ENCODE measurements around the gene COL26A1.
"Not testable (repeated sequence)": the region's sequence is repeated elsewhere in the genome, so short reads cannot be mapped to it uniquely, and the experiment has no call there.

COL26A1 gene

DNA sequence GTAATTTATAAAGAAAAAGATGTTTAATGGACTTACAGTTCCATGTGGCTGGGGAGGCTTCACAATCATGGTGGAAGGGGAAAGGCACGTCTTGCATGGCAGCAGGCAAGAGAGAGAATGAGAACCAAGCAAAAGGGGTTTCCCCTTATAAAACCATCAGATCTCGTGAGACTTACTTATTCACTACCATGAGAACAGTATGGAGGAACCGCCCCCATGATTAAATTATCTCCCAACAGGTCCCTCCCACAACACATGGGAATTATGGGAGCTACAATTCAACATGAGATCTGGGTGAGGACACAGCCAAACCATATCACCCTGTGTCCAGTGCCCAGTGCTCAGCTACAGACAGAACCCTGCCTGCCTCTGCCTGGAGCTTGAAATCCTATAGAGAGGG is 197.3 kb downstream of the COL26A1 start:
- H3K27ac ChIP-seq; DNase-seq (ENCODE audit: low read depth, low spot score): not testable (repeated sequence)

GRCh38 chr7:101560856-101561255 is 198.2 kb downstream of the COL26A1 start:
- DNase-seq (ENCODE audit: low read depth, low spot score) = no peak
- H3K27ac ChIP-seq = no peak overlapping the region

- DNase-seq (ENCODE audit: low read depth, low spot score); H3K27ac ChIP-seq: not testable (repeated sequence)
Observed at GRCh38 chr7:101561293-101561692, 198.6 kb downstream of the COL26A1 start.

- DNase-seq (ENCODE audit: low read depth, low spot score) = no peak
- no peak overlapping the region for H3K27ac ChIP-seq
Observed at GRCh38 chr7:101562531-101563197, 200.0 kb downstream of the COL26A1 start.

DNA sequence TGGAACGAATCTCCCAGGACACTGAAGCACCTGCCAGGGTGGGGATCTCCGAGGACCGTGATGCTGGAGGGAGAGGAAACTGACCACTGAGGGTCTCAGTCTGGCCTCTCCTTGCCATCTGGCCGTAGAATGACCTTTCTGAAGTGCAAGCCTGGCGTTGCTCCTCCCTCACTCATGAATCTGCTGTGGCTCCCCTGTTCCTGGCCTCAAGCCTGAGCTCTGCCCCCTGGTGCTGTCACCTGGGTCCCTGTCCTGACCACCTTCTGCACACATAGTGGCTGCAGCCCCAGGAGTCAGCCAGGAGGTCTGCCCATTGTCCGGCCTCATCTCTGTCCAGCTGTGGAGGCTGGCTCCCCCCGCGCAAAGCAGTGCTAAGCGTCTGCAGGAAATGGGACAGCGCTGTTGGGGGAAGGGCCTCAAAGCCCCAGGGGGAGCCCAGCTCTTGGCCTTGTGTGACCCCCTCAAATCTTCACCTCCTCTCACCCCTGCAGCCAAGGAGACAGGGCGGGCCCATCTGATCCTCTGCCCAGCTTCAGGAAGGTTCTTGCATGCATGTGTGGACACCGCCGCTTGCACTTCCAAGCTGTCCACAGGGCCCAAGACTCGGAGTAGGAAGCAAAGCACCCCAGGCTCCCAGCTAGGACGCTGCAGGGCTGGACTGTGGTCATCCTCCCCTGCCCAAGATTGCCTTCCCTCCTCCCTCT is 200.7 kb downstream of the COL26A1 start:
- H3K27ac ChIP-seq = no peak overlapping the region

GRCh38 chr7:101563943-101564777 is 201.5 kb downstream of the COL26A1 start:
- DNase-seq (ENCODE audit: low read depth, low spot score) = no peak
- no peak overlapping the region for H3K27ac ChIP-seq

More for the DNA sequence above, 200.7 kb downstream of the COL26A1 start:
- no peak for DNase-seq (ENCODE audit: low read depth, low spot score)

GRCh38 chr7:101564778-101565211 is 202.1 kb downstream of the COL26A1 start:
- no peak for DNase-seq (ENCODE audit: low read depth, low spot score)
- no peak overlapping the region for H3K27ac ChIP-seq

DNA sequence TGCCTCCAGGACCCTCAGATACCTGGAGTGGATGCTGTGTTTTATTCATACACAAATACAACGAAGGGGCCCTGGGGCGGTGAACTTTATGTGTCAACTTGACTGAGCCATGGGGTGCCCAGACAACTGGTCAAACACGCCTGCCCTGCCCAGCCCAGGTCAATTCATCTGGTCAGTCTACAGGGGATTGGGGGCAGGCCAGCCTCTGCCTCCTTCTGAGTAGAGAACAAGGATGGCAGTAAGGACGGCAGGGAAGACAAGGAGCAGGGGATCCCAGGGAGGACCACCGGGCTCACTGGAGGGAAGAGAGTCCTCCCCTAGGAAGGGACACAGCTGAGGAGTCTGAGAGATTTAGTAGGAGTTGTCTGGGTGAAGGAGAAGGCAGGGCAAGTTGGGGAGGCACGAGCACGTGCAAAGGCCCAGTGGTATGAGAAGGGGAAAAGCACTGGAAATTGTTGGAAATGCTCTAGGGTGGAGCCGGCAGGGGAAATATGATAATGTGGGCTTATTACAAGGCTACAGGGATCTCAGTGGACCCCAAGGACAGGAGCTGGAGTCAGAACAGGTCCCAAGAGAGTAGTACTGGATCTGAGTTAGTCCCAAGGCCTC is 203.0 kb downstream of the COL26A1 start:
- no peak for DNase-seq (ENCODE audit: low read depth, low spot score)
- H3K27ac ChIP-seq = no peak overlapping the region

- no peak overlapping the region for H3K27ac ChIP-seq
- DNase-seq (ENCODE audit: low read depth, low spot score) = no peak
Observed at GRCh38 chr7:101567230-101567629, 204.6 kb downstream of the COL26A1 start.

GRCh38 chr7:101572156-101572555 is 209.5 kb downstream of the COL26A1 start:
- no peak for DNase-seq (ENCODE audit: low read depth, low spot score)

GRCh38 chr7:101575168-101575567 is 212.5 kb downstream of the COL26A1 start:
- no peak overlapping the region for H3K27ac ChIP-seq

More at GRCh38 chr7:101572156-101572555, 209.5 kb downstream of the COL26A1 start:
- H3K27ac ChIP-seq = no peak overlapping the region

GRCh38 chr7:101575721-101576120 is 213.0 kb downstream of the COL26A1 start:
- no peak for DNase-seq (ENCODE audit: low read depth, low spot score)

More at GRCh38 chr7:101575168-101575567, 212.5 kb downstream of the COL26A1 start:
- DNase-seq (ENCODE audit: low read depth, low spot score) = no peak

GRCh38 chr7:101576998-101577397 is 214.3 kb downstream of the COL26A1 start:
- DNase-seq (ENCODE audit: low read depth, low spot score) = no peak
- H3K27ac ChIP-seq = no peak overlapping the region

More at GRCh38 chr7:101575721-101576120, 213.0 kb downstream of the COL26A1 start:
- H3K27ac ChIP-seq = no peak overlapping the region

- no peak for DNase-seq (ENCODE audit: low read depth, low spot score)
- H3K27ac ChIP-seq = no peak overlapping the region
Observed at GRCh38 chr7:101578552-101578951, 215.9 kb downstream of the COL26A1 start.

DNA sequence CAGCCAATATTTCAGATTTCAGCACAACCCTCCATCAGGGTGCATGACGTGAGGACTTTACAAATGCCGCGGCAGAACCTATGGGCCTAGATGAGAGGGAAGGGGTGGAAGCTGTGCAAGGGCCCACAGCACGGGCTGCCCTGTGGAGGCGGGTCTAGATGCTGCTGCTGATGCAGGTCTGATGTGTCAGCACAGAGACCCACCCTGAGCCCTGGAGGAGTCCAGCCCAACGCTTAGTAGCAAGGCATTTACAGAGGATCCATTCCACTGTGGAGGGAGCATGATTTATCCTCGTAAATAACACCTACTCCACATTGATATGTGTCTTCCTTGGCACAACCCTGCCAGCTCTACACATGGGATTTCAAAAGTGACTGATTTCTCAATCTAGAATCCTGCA is 217.9 kb downstream of the COL26A1 start:
- no peak for DNase-seq (ENCODE audit: low read depth, low spot score)
- H3K27ac ChIP-seq = no peak overlapping the region

DNA sequence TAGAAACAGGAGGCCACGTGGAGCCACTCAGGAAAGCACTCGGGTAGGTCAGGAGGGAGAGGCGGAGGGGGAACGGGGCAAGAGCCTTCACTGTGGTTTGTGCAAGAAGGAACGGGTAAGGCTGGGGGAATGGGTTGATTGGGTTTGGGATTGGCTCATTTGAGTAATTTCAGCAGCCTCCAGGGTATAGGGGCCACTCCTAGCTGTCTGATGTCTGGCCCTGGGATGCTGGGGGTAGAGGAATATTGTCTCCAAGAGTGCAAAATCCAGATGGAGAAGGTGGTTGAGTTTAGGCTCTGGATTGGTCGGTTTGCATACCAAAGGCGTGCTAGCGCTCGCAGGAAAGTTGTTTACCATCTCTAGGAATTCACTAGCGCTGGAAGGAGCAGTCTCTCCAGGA is 219.2 kb downstream of the COL26A1 start:
- H3K27ac ChIP-seq = no peak overlapping the region
- no peak for DNase-seq (ENCODE audit: low read depth, low spot score)

DNA sequence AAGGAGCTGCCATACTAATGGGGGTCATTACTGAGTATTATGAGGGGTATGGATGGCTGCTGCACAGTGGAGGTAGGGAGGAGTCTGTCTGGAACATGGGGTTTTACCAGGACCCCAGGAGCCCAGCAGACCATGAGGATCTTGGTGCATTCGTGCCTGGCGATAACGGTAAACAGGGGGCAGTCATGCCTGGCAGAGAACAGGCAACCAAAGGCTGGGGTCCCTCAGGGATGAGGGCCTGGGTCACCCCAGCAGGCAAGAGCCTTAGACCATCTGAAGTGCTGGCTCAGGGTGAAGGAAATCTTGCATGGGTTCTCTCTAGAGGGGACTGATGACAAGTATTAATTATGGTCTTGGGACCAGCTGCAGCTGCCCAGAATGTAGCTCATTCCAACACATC is 220.3 kb downstream of the COL26A1 start:
- no peak overlapping the region for H3K27ac ChIP-seq
- DNase-seq (ENCODE audit: low read depth, low spot score) = no peak

GRCh38 chr7:101586078-101586905 is 223.6 kb downstream of the COL26A1 start:
- no peak for DNase-seq (ENCODE audit: low read depth, low spot score)
- no peak overlapping the region for H3K27ac ChIP-seq

- DNase-seq (ENCODE audit: low read depth, low spot score) = no peak
Observed at GRCh38 chr7:101586906-101587677, 224.4 kb downstream of the COL26A1 start.

More at GRCh38 chr7:101586906-101587677, 224.4 kb downstream of the COL26A1 start:
- no peak overlapping the region for H3K27ac ChIP-seq

Measured in epithelial cell of prostate (primary cell).